Fibroblast of lung (primary cell): ENCODE data around the gene CDC5L. TPM values are rescaled to one million over a fixed set of nuclear protein-coding genes. Genes with fewer than 3 reads are reported as not detected.

Experiments used
- DNase-seq, 2 donors: peaks; one replicate each; pipeline versions ENCODE4 v3.0.0 to v3.0.0-alpha.2; 2010; ENCODE audit warnings: low read depth in 2 of 2
- H2AFZ ChIP-seq: 2 replicates; pipeline ENCODE4 v1.5.1; 2012; ENCODE audit warnings: low read length, control low read depth, inconsistent platforms
- H3K27ac ChIP-seq: 2 replicates; pipeline ENCODE4 v1.5.1; 2011; ENCODE audit warnings: low read length, control low read depth; ENCODE audit not compliant: insufficient read depth
- H3K27me3 ChIP-seq: 2 replicates; pipeline ENCODE4 v1.5.1; 2011; ENCODE audit warnings: mild to moderate bottlenecking, low read length; ENCODE audit not compliant: control insufficient read depth, insufficient read depth
- H3K36me3 ChIP-seq: 2 replicates; pipeline ENCODE4 v1.5.1; 2011; ENCODE audit warnings: low read length; ENCODE audit not compliant: control insufficient read depth, insufficient read depth
- H3K4me1 ChIP-seq: 2 replicates; pipeline ENCODE4 v1.5.1; 2011; ENCODE audit warnings: low read length; ENCODE audit not compliant: control insufficient read depth, insufficient read depth; ENCODE audit errors: extremely low read depth
- H3K4me2 ChIP-seq: 2 replicates; pipeline ENCODE4 v1.5.1; 2011; ENCODE audit warnings: low read length, control low read depth; ENCODE audit not compliant: insufficient read depth; ENCODE audit errors: extremely low read depth
- H3K4me3 ChIP-seq, 4 experiments: fragments of 200-600 bp in 1 of 4; sonication (generic) in 1 of 4; replicated peaks in 1 of 4; 2 replicates each; pipeline ENCODE4 v1.5.1; 2011 to 2016; ENCODE audit warnings: low read length in 4 of 4, low read depth in 3 of 4, mild to moderate bottlenecking in 3 of 4, control low read depth in 2 of 4, inconsistent platforms in 1 of 4, mixed read lengths in 1 of 4; ENCODE audit not compliant: insufficient read depth in 1 of 4; ENCODE audit errors: control extremely low read depth in 1 of 4
- H3K79me2 ChIP-seq: 2 replicates; pipeline ENCODE4 v1.5.1; 2012; ENCODE audit warnings: mild to moderate bottlenecking, low read length, inconsistent platforms; ENCODE audit not compliant: control insufficient read depth, insufficient read depth
- H3K9ac ChIP-seq: 2 replicates; pipeline ENCODE4 v1.5.1; 2011; ENCODE audit warnings: mild to moderate bottlenecking, low read length, control low read depth; ENCODE audit not compliant: insufficient read depth
- H3K9me3 ChIP-seq: 2 replicates; pipeline ENCODE4 v1.5.1; 2012; ENCODE audit warnings: low read depth, low read length; ENCODE audit not compliant: control insufficient read depth, insufficient read depth
- H4K20me1 ChIP-seq: 2 replicates; pipeline ENCODE4 v1.5.1; 2011; ENCODE audit warnings: low read length; ENCODE audit not compliant: control insufficient read depth, insufficient read depth; ENCODE audit errors: extremely low read depth
- EZH2 ChIP-seq: IDR thresholded peaks from 2 replicates; pipeline ENCODE4 v1.5.1; 2012; ENCODE audit warnings: low read length, control low read depth, mild to moderate bottlenecking; ENCODE audit errors: missing control alignments
- polyA plus RNA-seq, 2 donors: library from polyadenylated mRNA; depleted of rRNA in 1 of 2; stranded (reverse) in 1 of 2; unstranded in 1 of 2; fragments of >200 nt; gene quantifications; 2 replicates each; pipeline ENCODE4 v1.2.1, GENCODE V29; 2011 to 2012; ENCODE audit warnings: missing spikeins in 1 of 2
- total RNA-seq: library from RNA; depleted of rRNA; stranded (reverse); fragments of >200 nt; gene quantifications from 2 replicates; pipeline ENCODE4 v1.2.1, GENCODE V29; 2014
- TF ChIP-seq, protein P1 (sequence below), 2 donors: IDR thresholded peaks in 1 of 2; conservative IDR thresholded peaks in 1 of 2; 1 replicate in 1 of 2; 2 replicates in 1 of 2; pipeline ENCODE4 v1.5.1; 2011 to 2012; ENCODE audit warnings: low read length in 2 of 2, control low read depth in 1 of 2, inconsistent platforms in 1 of 2, low read depth in 1 of 2, mild to moderate bottlenecking in 1 of 2

Gene CDC5L
- total and polyA plus RNA-seq, 2 donors (not counting 1 experiment from before 2014, with no cell fraction given): 18.7 to 22.5 TPM

DNA sequence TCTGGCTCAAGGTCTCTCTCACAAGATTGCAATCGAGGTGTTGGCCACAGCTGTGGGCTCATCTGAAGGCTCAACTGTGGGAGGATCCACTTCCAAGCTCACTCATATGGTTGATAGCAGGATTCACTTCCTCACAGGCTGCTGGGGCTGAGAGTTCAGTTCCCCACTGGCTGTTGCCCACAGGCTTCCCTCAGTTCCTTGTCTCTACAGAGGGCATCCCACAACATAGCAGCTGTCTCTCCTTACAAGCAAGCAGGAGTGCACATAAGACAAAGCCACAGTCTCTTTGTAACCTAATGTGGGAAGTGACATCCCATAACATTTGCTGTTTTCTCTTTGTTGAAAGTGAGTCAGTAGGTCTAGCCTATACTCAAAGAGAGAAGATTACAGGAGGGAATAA lies 31.0 kb upstream of the CDC5L start:
- no peaks in the 10 kb centered on the region for H3K9me3 ChIP-seq
- no peaks in the 10 kb centered on the region for H3K79me2 ChIP-seq
- DNase-seq: no peak
- no peaks in the 10 kb centered on the region for H4K20me1 ChIP-seq
- H3K36me3 ChIP-seq: no peaks in the 10 kb centered on the region
- H3K27me3 ChIP-seq: peaks cover 20% of the 10 kb centered on the region
- H3K4me2 ChIP-seq: no peak overlapping the region
- H2AFZ ChIP-seq: no peak overlapping the region
- H3K27ac ChIP-seq: no peak overlapping the region
- TF ChIP-seq, protein P1, sequence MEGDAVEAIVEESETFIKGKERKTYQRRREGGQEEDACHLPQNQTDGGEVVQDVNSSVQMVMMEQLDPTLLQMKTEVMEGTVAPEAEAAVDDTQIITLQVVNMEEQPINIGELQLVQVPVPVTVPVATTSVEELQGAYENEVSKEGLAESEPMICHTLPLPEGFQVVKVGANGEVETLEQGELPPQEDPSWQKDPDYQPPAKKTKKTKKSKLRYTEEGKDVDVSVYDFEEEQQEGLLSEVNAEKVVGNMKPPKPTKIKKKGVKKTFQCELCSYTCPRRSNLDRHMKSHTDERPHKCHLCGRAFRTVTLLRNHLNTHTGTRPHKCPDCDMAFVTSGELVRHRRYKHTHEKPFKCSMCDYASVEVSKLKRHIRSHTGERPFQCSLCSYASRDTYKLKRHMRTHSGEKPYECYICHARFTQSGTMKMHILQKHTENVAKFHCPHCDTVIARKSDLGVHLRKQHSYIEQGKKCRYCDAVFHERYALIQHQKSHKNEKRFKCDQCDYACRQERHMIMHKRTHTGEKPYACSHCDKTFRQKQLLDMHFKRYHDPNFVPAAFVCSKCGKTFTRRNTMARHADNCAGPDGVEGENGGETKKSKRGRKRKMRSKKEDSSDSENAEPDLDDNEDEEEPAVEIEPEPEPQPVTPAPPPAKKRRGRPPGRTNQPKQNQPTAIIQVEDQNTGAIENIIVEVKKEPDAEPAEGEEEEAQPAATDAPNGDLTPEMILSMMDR (conservative IDR thresholded peaks at IDR 0.05 in 1 of 2, IDR thresholded peaks at IDR 0.05 in 1 of 2; ENCODE audit: low read depth in 1 of 2, low read length in 2 of 2): no peak
- no peak for TF ChIP-seq EZH2
- H3K4me3 ChIP-seq: no peak overlapping the region
- no peaks in the 10 kb centered on the region for H3K4me1 ChIP-seq
- no peak overlapping the region for H3K9ac ChIP-seq

DNA sequence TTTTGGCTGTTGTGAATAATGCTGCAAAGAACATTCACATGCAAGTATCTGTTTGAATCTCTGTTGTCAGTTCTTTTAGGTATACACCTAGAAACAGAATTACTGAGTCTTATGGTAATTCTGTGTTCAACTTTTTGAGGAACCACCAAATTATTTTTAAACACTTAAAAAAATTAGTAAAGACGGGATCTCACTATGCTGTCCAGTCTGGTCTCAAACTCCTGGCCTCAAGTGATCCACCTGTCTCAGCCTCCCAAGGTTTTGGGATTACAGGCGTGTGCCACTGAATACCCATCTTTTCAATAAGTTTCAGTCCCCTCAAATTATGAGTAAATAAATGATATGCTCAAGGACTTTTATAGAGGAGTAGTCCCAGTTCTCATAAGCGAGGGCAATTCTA lies 27.5 kb upstream of the CDC5L start:
- no peak for DNase-seq
- H3K27me3 ChIP-seq: peaks cover 26% of the 10 kb centered on the region
- no peak overlapping the region for H3K4me3 ChIP-seq
- no peaks in the 10 kb centered on the region for H4K20me1 ChIP-seq
- H3K79me2 ChIP-seq: no peaks in the 10 kb centered on the region
- TF ChIP-seq EZH2: no peak
- TF ChIP-seq, protein P1 (conservative IDR thresholded peaks at IDR 0.05 in 1 of 2, IDR thresholded peaks at IDR 0.05 in 1 of 2; ENCODE audit: low read depth in 1 of 2, low read length in 2 of 2): no peak
- H3K36me3 ChIP-seq: no peaks in the 10 kb centered on the region
- no peaks in the 10 kb centered on the region for H3K9me3 ChIP-seq
- H3K4me2 ChIP-seq: no peak overlapping the region
- no peaks in the 10 kb centered on the region for H3K4me1 ChIP-seq
- no peak overlapping the region for H3K27ac ChIP-seq
- H3K9ac ChIP-seq: no peak overlapping the region
- H2AFZ ChIP-seq: no peak overlapping the region

DNA sequence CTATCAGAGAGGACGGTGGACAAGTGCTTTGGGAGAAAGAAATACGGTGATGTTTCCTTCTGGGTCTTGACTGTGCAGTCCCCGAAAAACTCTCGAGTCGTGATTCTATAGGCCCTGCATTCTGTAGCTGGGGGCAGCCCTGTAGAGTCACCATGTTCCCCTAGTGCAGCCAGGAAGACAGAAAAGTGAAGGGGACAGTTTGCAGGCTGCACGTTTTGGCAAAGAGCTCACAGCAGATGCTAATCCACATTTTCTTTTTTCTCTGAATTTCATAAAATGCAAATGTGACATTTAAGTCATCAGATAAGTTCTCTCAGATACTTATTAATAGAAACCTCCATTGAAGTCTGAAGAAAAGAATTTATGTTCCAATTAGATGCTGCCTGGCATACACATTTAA lies 25.6 kb upstream of the CDC5L start:
- Histone ChIP-seq H2AFZ (no peak overlapping the region), H4K20me1 (no peaks in the 10 kb centered on the region), H3K4me2 (no peak overlapping the region), H3K27ac (no peak overlapping the region), H3K79me2 (no peaks in the 10 kb centered on the region), H3K27me3 (peaks cover 19% of the 10 kb centered on the region), H3K9ac (no peak overlapping the region), H3K36me3 (no peaks in the 10 kb centered on the region), H3K4me3 (no peak overlapping the region), H3K9me3 (no peaks in the 10 kb centered on the region), H3K4me1 (no peaks in the 10 kb centered on the region)
- no peak for TF ChIP-seq EZH2
- TF ChIP-seq, protein P1 (conservative IDR thresholded peaks at IDR 0.05 in 1 of 2, IDR thresholded peaks at IDR 0.05 in 1 of 2; ENCODE audit: low read depth in 1 of 2, low read length in 2 of 2): no peak
- DNase-seq: no peak
